T-helper 1 cell treated with Interleukin-12 subunit alpha and Interleukin-12 subunit beta and Interleukin-4 antibody, amounts not matched to agents 30 ng/mL and 1 ng/mL, for 36 hours (primary cell): ENCODE measurements around the gene ZDHHC11. TPM values are rescaled to one million over a fixed set of nuclear protein-coding genes. Genes with fewer than 3 reads are reported as not detected.
"Not testable (repeated sequence)": the region's sequence is repeated elsewhere in the genome, so short reads cannot be mapped to it uniquely, and the experiment has no call there.

Experiments used
- intact Hi-C: fragments of 100-400 bp; cut with micrococcal nuclease; formaldehyde crosslinking; loops from one replicate; pipeline ENCODE4 v1.15.1; 2024
- total RNA-seq: library from RNA; stranded (reverse); gene quantifications from 2 replicates; pipeline ENCODE4 v1.2.3, GENCODE V29; 2022

The ZDHHC11 gene
- total RNA-seq, 1 donor from 2014 or later = 26.9 TPM

DNA sequence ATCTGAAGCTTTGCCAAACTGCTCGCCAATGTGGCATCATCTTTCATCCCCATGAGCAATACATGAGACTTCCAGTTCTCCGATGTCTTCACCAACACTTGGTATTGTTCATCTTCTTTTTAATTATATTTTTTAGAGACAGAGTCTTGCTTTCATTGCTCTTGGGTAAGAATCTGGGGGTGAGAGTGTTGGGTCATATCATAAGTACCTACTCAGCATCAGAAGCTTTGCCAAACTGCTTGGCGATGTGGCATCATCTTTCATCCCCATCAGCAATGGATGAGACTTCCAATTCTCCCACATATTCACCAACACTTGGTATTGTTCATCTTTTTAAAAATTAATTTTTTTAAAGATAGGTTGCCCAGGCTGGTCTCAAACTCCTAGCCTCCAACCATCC is 35.3 kb downstream of the ZDHHC11 start:
- intact Hi-C loops = no loop called here

GRCh38 chr5:813575-813974 is 37.2 kb downstream of the ZDHHC11 start:
- intact Hi-C loops = not testable (repeated sequence)

- intact Hi-C loops = not testable (repeated sequence)
Observed at GRCh38 chr5:811384-811783, 39.4 kb downstream of the ZDHHC11 start.

- intact Hi-C loops = not testable (repeated sequence)
Observed at GRCh38 chr5:807719-808514, 42.9 kb downstream of the ZDHHC11 start.

- intact Hi-C loops = no loop called here
Observed at GRCh38 chr5:801472-801871, 49.3 kb downstream of the ZDHHC11 start.

DNA sequence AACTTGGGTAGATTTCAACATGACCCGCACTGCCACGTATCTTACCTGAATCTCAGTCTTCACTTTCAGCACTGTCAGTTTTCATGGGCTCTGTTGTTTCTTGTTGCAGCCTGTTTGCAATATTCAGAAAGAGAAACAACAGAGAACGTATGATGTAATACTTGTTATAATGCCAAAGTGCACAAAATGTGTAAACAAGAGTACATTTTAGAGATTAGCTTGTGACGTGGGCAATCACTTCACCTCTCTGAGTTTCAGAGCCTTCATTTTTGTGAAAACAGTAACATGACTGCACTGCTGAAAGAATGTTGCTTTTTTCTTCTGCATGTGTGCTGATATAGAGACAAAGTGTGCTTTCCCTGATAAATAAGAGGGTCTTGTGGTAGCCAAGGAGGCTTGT is 49.7 kb downstream of the ZDHHC11 start:
- intact Hi-C loops = not testable (repeated sequence)

GRCh38 chr5:798505-799138 is 52.2 kb downstream of the ZDHHC11 start:
- intact Hi-C loops = not testable (repeated sequence)

DNA sequence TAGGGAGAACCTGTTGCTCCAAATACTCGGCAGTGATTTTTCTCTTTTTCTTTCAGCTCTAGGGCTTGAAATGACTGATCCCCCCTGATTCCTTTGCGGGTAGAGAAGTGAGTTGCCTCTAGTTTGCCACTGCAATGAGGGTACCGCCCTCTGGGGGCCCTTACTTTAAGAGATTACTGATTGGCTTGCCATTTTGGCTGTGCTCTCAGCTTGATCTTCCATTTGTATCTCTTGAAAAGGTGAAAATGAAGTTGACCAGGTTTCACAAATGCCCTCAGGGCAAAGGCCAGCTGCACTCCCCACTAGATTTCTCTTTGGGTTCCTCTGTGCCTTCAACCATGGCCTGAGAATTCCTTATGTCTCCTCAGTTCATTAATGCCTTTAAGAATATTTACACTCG is 52.8 kb downstream of the ZDHHC11 start:
- intact Hi-C loops = not testable (repeated sequence)

GRCh38 chr5:795873-796272 is 54.9 kb downstream of the ZDHHC11 start:
- intact Hi-C loops = not testable (repeated sequence)

GRCh38 chr5:794948-795347 is 55.8 kb downstream of the ZDHHC11 start:
- intact Hi-C loops = not testable (repeated sequence)

- intact Hi-C loops = not testable (repeated sequence)
Observed at GRCh38 chr5:788703-789102, 62.1 kb downstream of the ZDHHC11 start.

- intact Hi-C loops = not testable (repeated sequence)
Observed at GRCh38 chr5:787857-788233, 62.9 kb downstream of the ZDHHC11 start.

DNA sequence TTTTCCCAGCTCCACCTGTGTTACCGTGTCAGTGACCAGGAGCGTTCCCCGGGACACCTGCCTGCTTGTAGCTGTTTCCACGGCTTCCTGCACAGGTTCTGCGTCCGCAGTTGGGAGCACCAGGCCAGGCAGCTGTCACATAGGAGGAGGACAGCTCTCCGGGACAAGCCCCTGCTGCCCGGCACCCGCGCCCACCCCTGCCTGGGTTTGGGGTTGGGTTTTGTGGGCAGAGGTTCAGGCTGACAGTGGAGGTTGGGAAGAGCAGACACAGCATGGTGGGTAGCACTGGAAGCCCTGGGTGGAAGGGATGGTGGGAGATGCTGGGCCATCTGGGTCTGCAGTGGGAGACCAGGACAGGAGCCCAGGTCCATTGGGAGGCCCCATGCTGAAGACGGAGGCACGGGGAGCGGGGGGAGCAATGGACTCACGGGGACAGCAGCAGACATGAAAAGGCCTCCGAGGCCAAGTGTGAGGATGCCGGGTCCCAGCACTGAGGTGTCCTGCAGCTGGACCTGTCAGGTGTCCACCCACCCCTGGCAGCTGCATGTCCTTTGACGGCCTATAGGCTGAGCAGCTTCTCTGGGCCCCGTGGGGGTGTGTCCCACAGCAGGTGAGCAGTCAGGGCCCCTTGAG is 63.4 kb downstream of the ZDHHC11 start:
- intact Hi-C loops = not testable (repeated sequence)

GRCh38 chr5:785181-785705 is 65.5 kb downstream of the ZDHHC11 start:
- intact Hi-C loops = loop anchor here (2.0 kb wide), 5 partner anchors 92 to 602 kb away; partner anchors contain the start of genes BRD9, CEP72, TPPP and TRIP13

DNA sequence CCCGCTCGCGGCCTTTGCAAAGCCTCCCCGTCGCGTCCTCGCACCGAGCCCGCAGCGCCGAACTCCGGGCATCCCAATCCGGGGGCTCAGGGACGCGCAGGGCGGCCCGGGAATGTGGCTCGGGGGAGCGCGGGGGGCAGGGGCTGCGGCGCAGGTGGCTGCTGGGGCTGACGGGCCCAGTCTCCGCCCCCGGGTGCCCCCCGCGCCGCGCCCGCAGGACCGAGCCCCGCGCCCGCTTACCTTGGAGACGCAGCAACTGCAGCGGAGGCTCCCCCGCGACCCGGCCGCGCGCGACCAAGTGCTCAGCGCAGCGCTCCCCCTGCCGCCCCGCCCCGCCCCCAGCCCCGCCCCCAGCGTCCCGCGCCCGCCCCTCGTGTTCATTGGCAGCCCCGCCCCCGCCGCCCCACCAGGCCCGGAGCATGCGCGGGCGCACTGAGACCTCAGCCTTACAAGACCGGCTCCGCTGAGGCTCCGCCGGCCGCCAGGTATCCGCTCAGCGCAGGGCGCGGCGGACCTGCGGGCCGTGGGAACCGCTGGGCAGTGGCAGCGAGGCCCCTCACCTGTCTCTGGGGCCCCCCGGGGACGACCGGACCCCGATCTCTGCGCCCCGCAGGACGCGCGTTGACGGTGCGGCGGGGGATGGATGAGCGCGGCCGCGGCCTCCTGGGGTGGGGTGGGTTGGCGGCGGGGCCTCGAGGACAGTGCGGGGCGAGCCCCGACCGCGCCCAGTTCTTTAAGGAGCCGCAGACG is 66.2 kb downstream of the ZDHHC11 start, which contains the start of gene ZDHHC11B:
Gene ZDHHC11B (minus strand): TSS at position 302 of the 750 bp plus-strand sequence. CDS start 17,810 bp downstream, outside the sequence.
- intact Hi-C loops = loop anchor here (2.0 to 5.0 kb wide), 6 partner anchors 92 to 753 kb away; partner anchors contain the start of genes BRD9, CEP72, TPPP and TRIP13

DNA sequence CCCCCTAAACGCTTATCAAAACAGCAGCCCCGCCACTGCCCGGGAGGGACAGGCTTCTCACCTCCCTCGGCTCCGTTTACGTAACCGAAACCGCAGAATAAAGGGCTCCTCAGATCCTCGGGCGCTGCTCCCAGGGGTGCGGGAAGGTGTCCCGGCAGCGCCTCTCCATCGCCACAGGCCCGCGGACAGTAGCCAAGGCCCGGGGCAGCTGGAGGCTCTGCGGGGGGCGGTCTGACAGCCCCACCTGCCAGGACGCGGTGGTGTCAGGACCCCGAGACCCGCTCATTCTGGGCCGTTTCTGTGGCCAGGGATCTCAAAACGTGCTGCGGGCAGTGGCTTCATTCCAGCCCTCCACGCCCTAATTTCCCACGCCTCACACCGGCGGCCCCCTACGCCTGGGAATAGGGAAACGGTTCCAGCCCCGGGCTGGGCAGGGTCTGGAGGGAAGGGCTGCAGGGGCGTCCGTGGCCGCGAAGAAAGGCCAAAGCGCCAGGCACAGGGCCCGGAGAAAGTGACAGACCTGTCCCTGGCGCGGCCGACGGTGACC is 66.8 kb downstream of the ZDHHC11 start:
- intact Hi-C loops = loop anchor here (2.0 to 5.0 kb wide), 6 partner anchors 91 to 753 kb away; partner anchors contain the start of genes BRD9, CEP72, TPPP and TRIP13

DNA sequence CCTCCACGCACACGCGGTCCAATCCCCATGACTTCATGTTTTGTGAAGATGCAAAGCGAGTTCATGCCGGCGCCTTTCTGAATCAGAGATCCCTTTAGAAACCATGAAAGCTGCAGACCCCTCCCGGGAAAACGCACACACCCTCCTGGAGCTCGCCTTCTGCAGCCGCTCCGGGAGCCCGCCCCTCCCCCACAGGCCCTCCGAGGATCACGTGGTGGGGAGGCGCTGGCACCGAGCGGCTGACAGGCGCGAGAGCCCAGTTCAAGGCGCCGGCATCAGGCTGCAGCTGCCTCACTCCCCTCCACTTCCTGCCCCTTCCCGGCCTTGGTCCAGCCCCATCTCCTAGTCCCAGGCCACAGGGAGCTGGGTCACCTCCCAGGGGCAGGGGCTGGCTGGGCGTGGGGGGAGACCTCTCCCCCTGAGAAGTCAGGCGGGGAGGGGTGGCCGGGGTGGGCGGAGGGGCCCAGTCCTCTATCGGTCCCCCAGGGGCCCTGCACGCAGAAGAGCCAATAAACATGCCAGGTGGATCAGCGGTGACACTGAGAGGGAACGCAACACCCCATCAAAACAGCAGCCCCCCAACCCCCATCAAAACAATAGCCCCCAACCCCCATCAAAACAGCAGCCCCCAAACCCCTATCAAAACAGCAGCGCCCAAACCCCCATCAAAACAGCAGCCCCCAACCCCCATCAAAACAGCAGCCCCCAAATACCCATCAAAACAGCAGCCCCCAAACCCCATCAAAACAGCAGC is 67.6 kb downstream of the ZDHHC11 start:
- intact Hi-C loops = loop anchor here (5.0 kb wide), 1 partner anchor 754 kb away; no protein-coding TSS in a partner anchor

DNA sequence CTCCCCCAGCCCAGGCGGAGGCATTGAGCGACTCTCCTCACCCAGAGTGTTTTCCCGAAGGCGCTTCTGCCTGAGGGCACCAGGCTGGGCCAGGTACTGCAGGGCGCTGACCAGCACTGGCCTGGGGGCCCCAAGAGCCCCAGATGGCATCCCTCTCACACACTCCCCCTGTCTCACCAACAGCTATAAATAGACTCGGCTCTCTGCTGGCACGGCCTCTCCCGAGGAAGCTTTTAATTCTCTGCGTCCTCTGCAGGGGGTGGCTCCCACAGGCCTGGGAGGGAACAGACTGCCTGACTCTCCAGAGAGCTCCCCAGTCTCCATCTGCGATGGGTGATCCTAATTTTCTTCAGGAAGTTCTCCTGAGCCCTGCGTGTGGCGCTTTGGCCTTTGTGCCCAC is 68.4 kb downstream of the ZDHHC11 start:
- intact Hi-C loops = loop anchor here (5.0 kb wide), 1 partner anchor 755 kb away; no protein-coding TSS in a partner anchor

GRCh38 chr5:780571-780970 is 70.2 kb downstream of the ZDHHC11 start:
- intact Hi-C loops = loop anchor here (5.0 kb wide), 1 partner anchor 757 kb away; no protein-coding TSS in a partner anchor

DNA sequence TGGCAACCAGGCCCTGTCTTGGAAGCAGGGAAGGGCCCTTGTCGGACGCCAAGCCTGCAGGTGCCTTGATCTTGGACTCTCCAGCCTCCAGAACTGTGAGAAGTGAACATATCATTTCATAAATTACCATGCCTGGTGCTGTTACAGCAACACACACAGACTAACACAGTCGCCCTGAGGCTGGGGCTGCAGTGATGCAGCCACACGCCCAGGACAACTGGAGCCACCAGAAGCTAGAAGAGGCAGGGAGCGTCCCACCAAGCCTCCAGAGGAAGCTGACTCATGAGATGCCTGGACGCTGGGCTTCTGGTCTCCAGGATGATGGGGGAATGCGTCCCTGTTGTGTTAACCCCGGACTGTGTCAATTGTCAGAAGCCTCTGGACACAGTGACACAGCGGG is 71.8 kb downstream of the ZDHHC11 start:
- intact Hi-C loops = not testable (repeated sequence)
